Right atrium auricular region (tissue), 2 donors: ENCODE data around the gene GNAI2. TPM values are rescaled to one million over a fixed set of nuclear protein-coding genes. Genes with fewer than 3 reads are reported as not detected.

Experiments used
- DNase-seq: peaks from one replicate; pipeline ENCODE4 v3.0.0-alpha.2; 2019; ENCODE audit warnings: low spot score
- H3K27ac ChIP-seq, 2 donors: fragments of 200-600 bp; sonication (generic); 1 replicate in 1 of 2; 2 replicates in 1 of 2; pipeline ENCODE4 v1.5.1; 2016 to 2019
- H3K27me3 ChIP-seq, 2 donors: fragments of 200-600 bp; sonication (generic); one replicate each; pipeline versions ENCODE4 v1.5.1 to v1.6.0; 2017 to 2019
- H3K36me3 ChIP-seq: fragments of 200-600 bp; sonication (generic); one replicate; pipeline ENCODE4 v1.5.1; 2016
- H3K4me1 ChIP-seq, 2 donors: fragments of 200-600 bp; sonication (generic); one replicate each; pipeline versions ENCODE4 v1.5.1 to v1.6.0; 2017 to 2019
- H3K4me3 ChIP-seq, 2 donors: fragments of 200-600 bp; sonication (generic); 1 replicate in 1 of 2; 2 replicates in 1 of 2; pipeline ENCODE4 v1.5.1; 2017 to 2019; ENCODE audit warnings: mild to moderate bottlenecking in 1 of 2, moderate library complexity in 1 of 2
- H3K9me3 ChIP-seq, 2 donors: fragments of 200-600 bp; sonication (generic); one replicate each; pipeline ENCODE4 v1.5.1; 2019
- total RNA-seq, 2 donors: library from RNA; depleted of rRNA; stranded (reverse); fragments of >200 nt; gene quantifications; one replicate each; pipeline ENCODE4 v1.1.0, GENCODE V29; 2016
- TF ChIP-seq, protein P1 (sequence below), 2 donors: fragments of 200-600 bp; sonication (generic); IDR thresholded peaks; one replicate each; pipeline ENCODE4 v1.5.1; 2019; ENCODE audit warnings: antibody characterized with exemption in 2 of 2

Gene GNAI2
- total RNA-seq, 2 donors from 2014 or later = 72.1 to 127 TPM

- no peaks in the 10 kb centered on the region for H3K4me1 ChIP-seq
These were observed 17.6 kb upstream of the GNAI2 start for GRCh38 chr3:50218448-50218847.

GRCh38 chr3:50219285-50219684, 16.7 kb upstream of the GNAI2 start:
- Histone ChIP-seq H3K4me1 (no peaks in the 10 kb centered on the region), H3K4me3 (no peak overlapping the region), H3K9me3 (no peaks in the 10 kb centered on the region), H3K27ac (no peak overlapping the region), H3K36me3 (no peaks in the 10 kb centered on the region), H3K27me3 (no peaks in the 10 kb centered on the region)
- DNase-seq = no peak
- TF ChIP-seq, protein P1, sequence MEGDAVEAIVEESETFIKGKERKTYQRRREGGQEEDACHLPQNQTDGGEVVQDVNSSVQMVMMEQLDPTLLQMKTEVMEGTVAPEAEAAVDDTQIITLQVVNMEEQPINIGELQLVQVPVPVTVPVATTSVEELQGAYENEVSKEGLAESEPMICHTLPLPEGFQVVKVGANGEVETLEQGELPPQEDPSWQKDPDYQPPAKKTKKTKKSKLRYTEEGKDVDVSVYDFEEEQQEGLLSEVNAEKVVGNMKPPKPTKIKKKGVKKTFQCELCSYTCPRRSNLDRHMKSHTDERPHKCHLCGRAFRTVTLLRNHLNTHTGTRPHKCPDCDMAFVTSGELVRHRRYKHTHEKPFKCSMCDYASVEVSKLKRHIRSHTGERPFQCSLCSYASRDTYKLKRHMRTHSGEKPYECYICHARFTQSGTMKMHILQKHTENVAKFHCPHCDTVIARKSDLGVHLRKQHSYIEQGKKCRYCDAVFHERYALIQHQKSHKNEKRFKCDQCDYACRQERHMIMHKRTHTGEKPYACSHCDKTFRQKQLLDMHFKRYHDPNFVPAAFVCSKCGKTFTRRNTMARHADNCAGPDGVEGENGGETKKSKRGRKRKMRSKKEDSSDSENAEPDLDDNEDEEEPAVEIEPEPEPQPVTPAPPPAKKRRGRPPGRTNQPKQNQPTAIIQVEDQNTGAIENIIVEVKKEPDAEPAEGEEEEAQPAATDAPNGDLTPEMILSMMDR (IDR thresholded peaks at IDR 0.05) = no peak

More at GRCh38 chr3:50218448-50218847, 17.6 kb upstream of the GNAI2 start:
- Histone ChIP-seq H3K27ac (no peak overlapping the region), H3K9me3 (no peaks in the 10 kb centered on the region), H3K4me3 (no peak overlapping the region), H3K36me3 (no peaks in the 10 kb centered on the region), H3K27me3 (no peaks in the 10 kb centered on the region)
- TF ChIP-seq, protein P1 (IDR thresholded peaks at IDR 0.05) = no peak
- no peak for DNase-seq

- DNase-seq = no peak
- Histone ChIP-seq H3K27me3 (no peaks in the 10 kb centered on the region), H3K4me1 (no peaks in the 10 kb centered on the region), H3K4me3 (no peak overlapping the region), H3K27ac (no peak overlapping the region), H3K36me3 (no peaks in the 10 kb centered on the region), H3K9me3 (no peaks in the 10 kb centered on the region)
- TF ChIP-seq, protein P1 (IDR thresholded peaks at IDR 0.05) = no peak
These were observed 15.9 kb upstream of the GNAI2 start for GRCh38 chr3:50220109-50220508.

DNA sequence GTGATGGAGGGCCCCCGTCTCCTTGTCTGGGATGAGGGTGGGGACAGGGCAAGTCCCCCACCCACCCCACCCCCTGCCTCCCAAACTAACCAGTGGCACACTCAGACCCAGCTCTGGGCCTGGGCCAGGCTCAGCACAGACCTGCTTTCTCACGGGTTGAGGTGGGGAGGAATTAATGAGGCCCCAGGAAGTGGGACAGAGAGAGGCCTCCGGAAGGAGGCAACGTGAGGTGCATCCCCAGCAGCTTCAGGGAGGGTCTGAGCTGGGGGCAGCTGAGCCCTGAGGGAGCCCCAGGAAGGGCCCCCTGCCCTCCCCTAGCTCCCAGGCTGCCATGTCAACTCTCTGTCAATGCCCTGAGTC, 15.0 kb upstream of the GNAI2 start:
- no peak overlapping the region for H3K27ac ChIP-seq
- no peak for DNase-seq
- no peaks in the 10 kb centered on the region for H3K9me3 ChIP-seq

DNA sequence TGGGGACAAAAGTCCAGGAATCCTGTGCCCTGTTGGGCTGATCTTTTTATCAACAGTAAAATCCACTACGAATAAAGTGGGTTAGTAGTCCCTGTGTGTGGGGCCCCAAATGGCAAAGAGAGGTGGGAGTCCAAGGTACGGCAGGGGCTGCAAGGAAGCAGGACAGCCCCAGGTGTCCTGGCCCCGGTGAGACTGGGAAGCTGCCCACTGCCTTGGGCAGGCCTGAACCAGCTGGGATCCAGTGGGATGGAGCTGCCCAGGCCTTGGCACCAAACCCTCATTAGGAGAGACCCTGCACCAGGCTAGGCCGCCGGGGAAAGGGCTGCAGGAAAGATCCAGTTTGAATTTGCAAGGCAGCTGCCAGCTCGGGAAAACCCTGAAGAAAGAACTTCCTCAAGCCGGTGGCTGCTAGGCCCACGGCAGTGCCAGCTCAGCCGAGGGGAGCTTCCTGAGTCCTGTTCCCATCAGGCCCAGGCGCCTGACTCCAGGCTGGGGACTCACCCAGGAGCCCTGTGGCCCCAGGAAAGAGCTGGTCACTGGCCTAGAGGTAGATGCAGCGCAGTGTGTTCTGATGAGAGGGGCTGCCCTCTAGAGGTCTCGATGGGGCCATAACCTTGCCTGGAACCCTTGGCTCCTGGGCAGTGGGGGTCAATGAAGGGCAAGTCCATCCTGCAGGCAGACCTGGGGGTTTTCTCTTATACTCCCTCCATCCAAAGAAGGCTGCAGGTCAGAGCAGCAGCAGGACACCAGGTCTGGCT, 14.4 kb upstream of the GNAI2 start:
- no peak for DNase-seq
- H3K27ac ChIP-seq = no peak overlapping the region

More for the DNA sequence above, 15.0 kb upstream of the GNAI2 start:
- Histone ChIP-seq H3K4me1 (peaks cover 0 to 5% of the 10 kb centered on the region in 2 donors), H3K36me3 (no peaks in the 10 kb centered on the region), H3K4me3 (no peak overlapping the region), H3K27me3 (no peaks in the 10 kb centered on the region)
- TF ChIP-seq, protein P1 (IDR thresholded peaks at IDR 0.05) = no peak

More for the DNA sequence above, 14.4 kb upstream of the GNAI2 start:
- Histone ChIP-seq H3K4me1 (peaks cover 0 to 10% of the 10 kb centered on the region in 2 donors), H3K4me3 (no peak overlapping the region), H3K36me3 (no peaks in the 10 kb centered on the region), H3K9me3 (no peaks in the 10 kb centered on the region), H3K27me3 (no peaks in the 10 kb centered on the region)
- TF ChIP-seq, protein P1 (IDR thresholded peaks at IDR 0.05) = no peak
